ENCODE measurements around the gene BAG1. TPM values are rescaled to one million over a fixed set of nuclear protein-coding genes. Genes with fewer than 3 reads are reported as not detected.

Gene BAG1
- total RNA-seq, 1 donor, result 54.1 TPM

DNA sequence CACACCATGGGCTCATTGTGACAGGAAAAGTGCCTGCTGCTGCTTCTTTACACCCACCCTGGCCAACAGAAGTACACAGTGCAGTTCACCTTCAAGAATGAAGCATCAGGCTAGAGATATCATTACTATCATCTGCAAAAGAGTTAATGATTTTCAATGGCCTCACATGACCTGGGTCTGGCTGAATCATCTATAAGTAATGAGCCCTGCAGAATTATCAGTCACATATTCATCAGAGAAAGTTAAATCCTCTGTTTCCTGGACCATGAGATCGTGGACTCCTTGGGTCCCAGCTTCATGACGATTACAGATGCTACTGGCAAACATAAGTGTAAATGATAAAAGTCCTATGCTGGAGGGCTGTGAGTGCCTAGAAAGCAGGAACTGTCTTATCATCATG, 8.3 kb downstream of the BAG1 start:
- no peak overlapping the region for H3K4me3 ChIP-seq (ENCODE audit: low read depth, low read length)
- TF ChIP-seq, protein P1, sequence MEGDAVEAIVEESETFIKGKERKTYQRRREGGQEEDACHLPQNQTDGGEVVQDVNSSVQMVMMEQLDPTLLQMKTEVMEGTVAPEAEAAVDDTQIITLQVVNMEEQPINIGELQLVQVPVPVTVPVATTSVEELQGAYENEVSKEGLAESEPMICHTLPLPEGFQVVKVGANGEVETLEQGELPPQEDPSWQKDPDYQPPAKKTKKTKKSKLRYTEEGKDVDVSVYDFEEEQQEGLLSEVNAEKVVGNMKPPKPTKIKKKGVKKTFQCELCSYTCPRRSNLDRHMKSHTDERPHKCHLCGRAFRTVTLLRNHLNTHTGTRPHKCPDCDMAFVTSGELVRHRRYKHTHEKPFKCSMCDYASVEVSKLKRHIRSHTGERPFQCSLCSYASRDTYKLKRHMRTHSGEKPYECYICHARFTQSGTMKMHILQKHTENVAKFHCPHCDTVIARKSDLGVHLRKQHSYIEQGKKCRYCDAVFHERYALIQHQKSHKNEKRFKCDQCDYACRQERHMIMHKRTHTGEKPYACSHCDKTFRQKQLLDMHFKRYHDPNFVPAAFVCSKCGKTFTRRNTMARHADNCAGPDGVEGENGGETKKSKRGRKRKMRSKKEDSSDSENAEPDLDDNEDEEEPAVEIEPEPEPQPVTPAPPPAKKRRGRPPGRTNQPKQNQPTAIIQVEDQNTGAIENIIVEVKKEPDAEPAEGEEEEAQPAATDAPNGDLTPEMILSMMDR (IDR thresholded peaks at IDR 0.05; ENCODE audit: insufficient read depth, low read length), result no peak
- no peak for DNase-seq (ENCODE audit: low read depth)

DNA sequence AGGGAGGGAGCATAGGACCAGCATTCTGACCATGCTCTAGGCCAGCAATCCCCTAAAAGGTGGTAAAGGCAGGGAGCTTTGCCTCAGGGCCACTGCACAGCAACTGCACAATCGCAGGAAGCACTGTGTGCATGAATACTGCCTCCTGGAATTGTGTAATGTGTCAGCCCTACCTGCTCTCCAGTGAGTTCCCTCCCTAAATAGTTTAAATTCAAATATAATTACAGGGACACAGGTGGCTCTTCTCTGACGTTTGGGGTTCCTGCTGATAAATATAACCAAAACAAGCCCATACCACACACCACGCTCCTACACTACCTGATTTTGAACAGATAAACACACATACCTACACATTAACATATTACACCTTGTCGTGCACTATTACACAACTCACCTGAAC, 9.0 kb downstream of the BAG1 start:
- no peak overlapping the region for H3K4me3 ChIP-seq (ENCODE audit: low read depth, low read length)
- DNase-seq (ENCODE audit: low read depth), result no peak
- TF ChIP-seq, protein P1 (IDR thresholded peaks at IDR 0.05; ENCODE audit: insufficient read depth, low read length), result no peak

DNA sequence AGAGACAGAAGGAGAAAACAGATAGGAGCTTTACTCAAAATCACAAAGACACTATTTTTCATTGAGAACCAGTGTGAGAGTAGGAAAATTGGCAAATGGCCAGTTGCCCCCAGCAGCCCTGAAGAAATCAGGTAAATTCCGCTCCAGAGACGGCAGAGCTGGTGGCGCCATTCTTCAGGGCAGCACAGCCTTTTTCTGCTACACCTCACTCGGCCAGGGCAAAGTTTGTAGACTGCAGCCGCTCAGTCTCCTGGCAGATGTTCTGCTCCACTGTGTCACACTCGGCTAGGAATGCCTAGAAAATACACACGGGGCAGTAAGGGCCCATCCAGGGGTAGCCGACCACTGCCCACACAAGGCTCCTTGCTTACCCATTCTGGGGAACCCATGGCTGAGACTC, 9.5 kb downstream of the BAG1 start:
- no peak for DNase-seq (ENCODE audit: low read depth)
- TF ChIP-seq, protein P1 (IDR thresholded peaks at IDR 0.05; ENCODE audit: insufficient read depth, low read length), result no peak
- no peak overlapping the region for H3K4me3 ChIP-seq (ENCODE audit: low read depth, low read length)

GRCh38 chr9:33254211-33254610, 10.3 kb downstream of the BAG1 start:
- no peak for DNase-seq (ENCODE audit: low read depth)
- no peak overlapping the region for H3K4me3 ChIP-seq (ENCODE audit: low read depth, low read length)
- TF ChIP-seq, protein P1 (IDR thresholded peaks at IDR 0.05; ENCODE audit: insufficient read depth, low read length), result no peak

DNA sequence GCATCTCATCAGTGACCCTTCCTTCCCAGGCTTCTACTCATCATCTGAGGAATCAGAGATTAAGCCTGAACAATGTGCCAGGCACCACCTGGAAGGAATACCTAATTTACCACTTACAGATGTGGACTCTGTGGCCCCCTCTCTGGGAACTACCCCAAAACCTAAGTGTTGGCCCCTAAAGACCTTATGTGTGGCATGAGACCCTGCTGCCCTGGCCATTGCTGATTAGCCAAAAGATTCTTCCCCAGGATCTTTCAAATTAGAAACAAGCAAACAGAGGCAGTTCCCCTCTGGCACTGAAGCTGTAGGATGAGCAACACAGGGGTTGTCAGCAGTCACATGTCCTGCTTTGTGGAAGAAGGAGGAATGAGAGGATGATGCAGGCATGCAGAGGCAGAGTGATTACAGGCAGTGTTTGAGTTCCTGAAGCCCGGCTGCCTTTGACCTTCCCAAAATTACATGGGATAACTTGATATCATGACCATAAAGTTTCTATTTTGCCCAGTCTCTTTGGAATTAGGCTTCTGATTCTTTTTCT, 14.0 kb downstream of the BAG1 start:
- TF ChIP-seq, protein P1 (IDR thresholded peaks at IDR 0.05; ENCODE audit: insufficient read depth, low read length), result no peak
- peak; percentile 59 for DNase-seq (ENCODE audit: low read depth)

DNA sequence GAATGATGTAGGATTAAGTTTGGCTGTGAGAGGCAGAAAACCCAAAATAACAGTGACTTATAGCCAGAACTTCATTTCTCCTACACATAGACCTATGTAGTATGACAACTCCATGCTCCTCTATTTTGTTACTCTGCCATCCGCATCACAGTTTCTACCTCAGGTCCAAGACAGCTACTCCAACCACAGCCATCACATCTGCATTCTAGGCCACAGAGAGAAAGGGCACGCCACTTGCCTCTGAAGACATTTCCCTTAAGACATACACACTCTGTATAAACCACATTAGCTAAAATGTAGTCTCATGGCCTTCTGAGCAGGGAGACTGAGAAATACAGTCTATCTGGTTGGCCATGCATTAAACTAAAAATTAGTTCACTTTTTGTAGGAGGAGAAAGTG, 14.5 kb downstream of the BAG1 start:
- no peak overlapping the region for H3K4me3 ChIP-seq (ENCODE audit: low read depth, low read length)
- TF ChIP-seq, protein P1 (IDR thresholded peaks at IDR 0.05; ENCODE audit: insufficient read depth, low read length), result no peak
- DNase-seq (ENCODE audit: low read depth), result no peak

More for the DNA sequence above, 14.0 kb downstream of the BAG1 start:
- H3K4me3 ChIP-seq (ENCODE audit: low read depth, low read length), result no peak overlapping the region

- DNase-seq (ENCODE audit: low read depth), result no peak
- H3K4me3 ChIP-seq (ENCODE audit: low read depth, low read length), result no peak overlapping the region
- TF ChIP-seq, protein P1 (IDR thresholded peaks at IDR 0.05; ENCODE audit: insufficient read depth, low read length), result no peak
These were observed 15.3 kb downstream of the BAG1 start for GRCh38 chr9:33249087-33249658.

Measured in fibroblast of the aortic adventitia (primary cell).